HG02970 (cell line): ENCODE data around the gene ADAMTS15.

Experiments
- ATAC-seq: cut with Tn5 transposase; IDR thresholded peaks from one replicate; pipeline ENCODE4 v1.9.1; 2021; ENCODE audit warnings: mild to moderate bottlenecking, moderate library complexity, moderate number of reproducible peaks; ENCODE audit not compliant: unreplicated experiment, low FRiP score

Gene ADAMTS15

DNA sequence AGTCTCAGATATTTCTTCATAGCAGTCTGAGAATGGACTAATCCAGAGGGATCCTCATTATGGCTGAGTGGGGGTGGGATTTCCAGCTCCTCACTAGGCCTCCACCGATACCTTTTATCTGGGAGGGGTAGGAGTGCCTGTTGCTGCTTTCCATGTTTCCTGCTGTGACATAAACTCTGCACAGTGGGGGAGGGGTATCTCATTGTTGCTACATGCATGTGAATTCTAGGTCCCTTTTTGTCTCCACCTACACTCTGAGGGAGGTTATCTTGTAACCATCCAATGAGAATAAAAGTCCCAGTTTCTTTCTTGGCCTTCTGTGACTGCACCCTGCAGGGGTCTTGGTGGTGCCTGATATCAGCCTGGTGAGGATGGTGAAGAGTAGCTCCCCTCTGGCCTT lies 60.5 kb downstream of the ADAMTS15 start:
- no peak for ATAC-seq

GRCh38 chr11:130509942-130510341 lies 61.5 kb downstream of the ADAMTS15 start:
- no peak for ATAC-seq

- ATAC-seq = no peak
Measured at GRCh38 chr11:130510407-130511006, 62.1 kb downstream of the ADAMTS15 start.

GRCh38 chr11:130511765-130512164 lies 63.3 kb downstream of the ADAMTS15 start:
- ATAC-seq = no peak

GRCh38 chr11:130512662-130513061 lies 64.2 kb downstream of the ADAMTS15 start:
- ATAC-seq = no peak

DNA sequence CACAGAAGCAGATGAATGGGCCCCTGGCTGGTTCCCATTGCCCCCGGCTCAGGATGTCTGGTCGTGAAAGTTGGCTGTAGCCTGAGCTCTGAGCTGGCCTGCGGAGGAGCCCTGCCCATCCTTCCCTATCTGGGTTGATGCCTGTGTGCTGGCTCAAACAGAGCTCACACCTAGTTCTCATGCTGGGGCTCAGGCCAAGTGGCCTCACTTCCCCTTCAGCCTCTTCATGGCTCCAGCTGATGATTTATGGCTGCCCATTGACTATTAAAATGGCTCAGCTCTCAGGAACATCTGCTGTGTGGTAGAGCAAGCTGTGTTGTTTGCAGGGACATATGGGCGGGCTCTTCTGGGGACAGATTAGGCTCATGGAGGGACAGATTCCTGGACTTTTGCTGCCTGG lies 64.7 kb downstream of the ADAMTS15 start:
- no peak for ATAC-seq

DNA sequence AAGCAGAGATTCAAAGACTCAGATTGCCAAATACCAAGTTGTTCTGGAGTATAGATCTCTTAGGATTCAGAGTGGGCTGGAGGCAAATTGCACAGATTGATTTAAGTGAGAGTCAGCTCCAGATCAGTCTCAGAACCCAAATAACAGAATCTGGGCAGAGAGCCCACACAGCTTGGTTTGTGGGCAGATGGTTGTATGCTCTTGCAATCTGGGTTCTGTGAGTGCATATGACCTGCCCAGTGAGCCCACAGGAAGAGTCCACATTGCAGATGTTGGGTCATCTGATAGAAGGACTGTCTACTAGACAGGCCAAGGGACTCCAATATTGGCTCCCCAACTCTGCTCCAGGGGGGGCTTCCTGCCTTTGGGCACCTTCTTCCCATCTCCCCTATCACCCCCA lies 65.9 kb downstream of the ADAMTS15 start:
- no peak for ATAC-seq

DNA sequence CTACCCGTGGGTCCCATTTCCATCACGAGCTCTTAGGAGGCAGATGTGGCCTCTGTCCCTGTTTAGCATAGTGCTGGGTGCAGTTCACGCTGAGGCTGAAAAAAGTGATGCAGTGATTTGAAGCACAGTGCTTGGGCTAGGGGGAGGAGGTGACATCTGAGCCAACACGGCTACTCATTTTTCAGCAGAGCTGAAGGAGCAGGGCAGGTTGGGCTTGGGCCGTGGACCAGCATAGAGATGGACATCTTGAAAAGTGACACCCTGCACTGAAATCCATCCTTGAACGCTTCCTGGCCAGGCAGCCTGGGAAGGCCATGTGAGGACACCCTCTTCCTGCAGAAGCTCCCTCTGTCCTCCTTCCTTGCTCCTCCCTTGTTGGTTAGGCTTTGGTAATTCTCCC lies 66.4 kb downstream of the ADAMTS15 start:
- ATAC-seq = no peak

- no peak for ATAC-seq
Measured at GRCh38 chr11:130515829-130516553, 67.5 kb downstream of the ADAMTS15 start.

- no peak for ATAC-seq
Measured at GRCh38 chr11:130516554-130517505, 68.4 kb downstream of the ADAMTS15 start.

GRCh38 chr11:130518164-130518680 lies 69.8 kb downstream of the ADAMTS15 start:
- no peak for ATAC-seq

DNA sequence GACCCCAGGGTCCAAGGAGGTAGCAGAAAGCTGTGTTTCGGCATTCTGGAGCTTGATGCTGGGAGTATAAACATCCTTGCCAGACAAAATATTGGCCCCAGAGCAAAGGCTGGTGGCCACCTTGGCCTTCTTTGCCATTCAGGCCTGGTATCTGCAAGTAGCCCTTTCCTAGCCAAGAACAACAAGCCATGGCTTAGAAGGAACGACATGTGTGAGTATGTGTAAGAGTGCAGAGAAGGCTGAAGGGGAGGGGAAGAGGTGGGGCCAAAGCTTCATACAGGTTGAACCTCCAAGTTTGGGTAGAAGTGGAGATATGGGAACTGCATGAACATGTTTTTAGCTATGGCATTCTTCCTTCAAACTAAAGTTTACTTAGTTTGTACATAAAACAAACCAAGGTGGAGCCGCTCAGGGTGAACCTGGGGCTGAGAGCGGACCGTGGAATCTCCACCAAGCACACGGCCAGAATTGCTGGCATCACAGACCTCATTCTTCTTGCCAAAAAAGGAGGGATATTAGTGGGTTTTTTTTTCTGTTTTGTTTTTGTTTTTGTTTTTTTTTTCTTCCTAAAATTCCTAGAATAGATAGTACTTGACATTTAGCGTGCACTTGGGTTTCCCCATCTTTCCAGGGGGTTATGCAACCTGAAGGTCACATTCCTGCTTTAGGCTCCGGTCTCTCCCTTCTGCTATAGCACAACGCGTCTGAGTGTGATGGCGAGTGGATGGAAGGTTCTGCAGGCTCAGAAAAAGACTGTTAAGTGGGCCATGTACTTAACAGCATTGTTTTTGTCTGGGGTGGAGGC lies 70.9 kb downstream of the ADAMTS15 start:
- ATAC-seq = no peak

GRCh38 chr11:130520271-130520671 lies 71.8 kb downstream of the ADAMTS15 start:
- no peak for ATAC-seq

GRCh38 chr11:130522284-130522961 lies 74.0 kb downstream of the ADAMTS15 start:
- no peak for ATAC-seq

GRCh38 chr11:130523166-130523565 lies 74.7 kb downstream of the ADAMTS15 start:
- no peak for ATAC-seq

GRCh38 chr11:130523609-130524008 lies 75.2 kb downstream of the ADAMTS15 start:
- no peak for ATAC-seq

DNA sequence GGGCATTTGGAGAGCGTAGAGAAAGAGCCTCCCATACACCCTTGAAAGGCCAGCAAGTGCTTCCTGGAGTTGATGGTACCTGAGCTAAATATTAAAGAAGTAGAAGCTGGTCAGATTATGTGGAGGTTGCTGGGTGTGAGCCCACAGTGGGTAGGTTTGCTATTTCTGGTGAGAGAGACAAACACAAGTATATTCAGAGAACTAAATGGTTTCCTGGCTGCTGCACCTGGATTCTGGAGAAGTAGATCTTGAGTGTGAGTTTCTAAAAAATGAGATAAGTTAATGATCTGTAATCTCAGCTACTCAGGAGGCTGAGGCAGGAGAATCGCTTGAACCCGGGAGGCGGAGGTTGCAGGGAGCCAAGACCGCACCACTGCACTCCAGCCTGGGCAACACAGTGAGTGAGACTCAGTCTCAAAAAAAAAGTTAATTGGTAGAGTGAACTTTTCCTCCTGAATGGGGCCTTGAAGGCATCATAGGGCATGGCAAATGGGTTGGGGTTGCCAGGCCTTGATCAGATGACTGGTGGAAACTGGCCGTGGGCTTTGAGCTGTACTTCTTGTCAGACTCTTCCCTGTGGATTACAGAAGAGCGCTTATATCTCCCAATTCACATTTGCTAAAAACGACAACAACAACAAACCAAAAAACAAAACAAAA lies 75.8 kb downstream of the ADAMTS15 start:
- ATAC-seq = no peak

GRCh38 chr11:130525307-130525706 lies 76.9 kb downstream of the ADAMTS15 start:
- no peak for ATAC-seq
